Measurements from ENCODE around the gene ASAP2. TPM values are rescaled to one million over a fixed set of nuclear protein-coding genes. Genes with fewer than 3 reads are reported as not detected.

ASAP2 gene
- total RNA-seq, 2 donors from 2014 or later: 9.2 to 17.8 TPM

DNA sequence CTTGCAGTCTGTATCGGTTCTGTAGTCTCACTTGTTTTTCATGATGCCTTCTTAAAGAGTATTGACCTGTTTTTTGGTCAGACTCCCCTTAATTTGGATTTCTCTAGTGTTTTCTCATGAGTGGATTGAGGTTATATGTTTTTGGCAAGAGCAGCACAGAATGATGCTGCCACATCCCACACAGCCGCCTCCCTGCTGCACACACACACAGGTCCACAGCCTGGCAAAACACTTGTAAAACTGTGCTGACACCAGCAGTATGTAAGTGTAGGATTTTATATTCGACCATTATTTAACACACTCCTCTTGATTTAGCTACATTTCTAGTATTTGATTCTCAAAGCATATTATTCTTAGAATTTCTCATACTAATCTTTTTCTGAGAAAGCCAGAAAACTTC is 148.7 kb downstream of the ASAP2 start:
- Histone ChIP-seq H3K4me3 (no peak overlapping the region), H3K27me3 (replicated peaks; ENCODE audit: insufficient read depth) (no peaks in the 10 kb centered on the region), H3K9me3 (no peaks in the 10 kb centered on the region), H3K4me1 (replicated peaks) (no peaks in the 10 kb centered on the region), H3K36me3 (no peaks in the 10 kb centered on the region), H3K27ac (no peak overlapping the region)
- no peak for DNase-seq (ENCODE audit: low spot score)
- intact Hi-C loops (cut with DNase I): no loop called here
- WGBS: 81% methylated on average over 3 of the region's 3 CpGs
- TF ChIP-seq POLR2A (IDR thresholded peaks at IDR 0.05) (no peak), POLR2AphosphoS5 (IDR thresholded peaks at IDR 0.05) (no peak)
- TF ChIP-seq, protein P1, sequence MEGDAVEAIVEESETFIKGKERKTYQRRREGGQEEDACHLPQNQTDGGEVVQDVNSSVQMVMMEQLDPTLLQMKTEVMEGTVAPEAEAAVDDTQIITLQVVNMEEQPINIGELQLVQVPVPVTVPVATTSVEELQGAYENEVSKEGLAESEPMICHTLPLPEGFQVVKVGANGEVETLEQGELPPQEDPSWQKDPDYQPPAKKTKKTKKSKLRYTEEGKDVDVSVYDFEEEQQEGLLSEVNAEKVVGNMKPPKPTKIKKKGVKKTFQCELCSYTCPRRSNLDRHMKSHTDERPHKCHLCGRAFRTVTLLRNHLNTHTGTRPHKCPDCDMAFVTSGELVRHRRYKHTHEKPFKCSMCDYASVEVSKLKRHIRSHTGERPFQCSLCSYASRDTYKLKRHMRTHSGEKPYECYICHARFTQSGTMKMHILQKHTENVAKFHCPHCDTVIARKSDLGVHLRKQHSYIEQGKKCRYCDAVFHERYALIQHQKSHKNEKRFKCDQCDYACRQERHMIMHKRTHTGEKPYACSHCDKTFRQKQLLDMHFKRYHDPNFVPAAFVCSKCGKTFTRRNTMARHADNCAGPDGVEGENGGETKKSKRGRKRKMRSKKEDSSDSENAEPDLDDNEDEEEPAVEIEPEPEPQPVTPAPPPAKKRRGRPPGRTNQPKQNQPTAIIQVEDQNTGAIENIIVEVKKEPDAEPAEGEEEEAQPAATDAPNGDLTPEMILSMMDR (IDR thresholded peaks at IDR 0.05): no peak

DNA sequence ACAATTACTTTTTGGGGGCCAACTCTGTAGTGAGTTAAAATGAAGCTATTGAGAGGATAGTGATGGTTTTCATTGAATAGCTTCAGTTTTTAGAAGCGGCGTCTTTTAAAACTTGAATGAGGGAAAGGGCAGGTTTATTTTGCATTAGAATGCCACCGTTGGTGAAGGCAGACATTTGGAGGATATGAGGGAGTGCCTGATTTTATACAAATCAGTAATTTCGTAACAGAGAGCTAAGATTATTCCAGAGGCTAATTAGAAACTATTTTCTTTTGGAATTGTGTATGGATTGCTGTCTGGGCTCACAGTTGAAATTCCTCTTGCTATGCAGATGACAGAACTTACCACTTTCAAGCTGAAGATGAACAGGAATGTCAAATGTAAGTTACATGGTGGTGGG is 149.1 kb downstream of the ASAP2 start:
- Histone ChIP-seq H3K36me3 (no peaks in the 10 kb centered on the region), H3K4me1 (replicated peaks) (no peaks in the 10 kb centered on the region), H3K9me3 (no peaks in the 10 kb centered on the region), H3K27me3 (replicated peaks; ENCODE audit: insufficient read depth) (no peaks in the 10 kb centered on the region), H3K27ac (no peak overlapping the region), H3K4me3 (no peak overlapping the region)
- DNase-seq (ENCODE audit: low spot score): no peak
- 76% methylated on average over 4 of the region's 4 CpGs for WGBS
- intact Hi-C loops (cut with DNase I): no loop called here
- TF ChIP-seq POLR2A (IDR thresholded peaks at IDR 0.05) (no peak), POLR2AphosphoS5 (IDR thresholded peaks at IDR 0.05) (no peak)
- TF ChIP-seq, protein P1 (IDR thresholded peaks at IDR 0.05): no peak

DNA sequence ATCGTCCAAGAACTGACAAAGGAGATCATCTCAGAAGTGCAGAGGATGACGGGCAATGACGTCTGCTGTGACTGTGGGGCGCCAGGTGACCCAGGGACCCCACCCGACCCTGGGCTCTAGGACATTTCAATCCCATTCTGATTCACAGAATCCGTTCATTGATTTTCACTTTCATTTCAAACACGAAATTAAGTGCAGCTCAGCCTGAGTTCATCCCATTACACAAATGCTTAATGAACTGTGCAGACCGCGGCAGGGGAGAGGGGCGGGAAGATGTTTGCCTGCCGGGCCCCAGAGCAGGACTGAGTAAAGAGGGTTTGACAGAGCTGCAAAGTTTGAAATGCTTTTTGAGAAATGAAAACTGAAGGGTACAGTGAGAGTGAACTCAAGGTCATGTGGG is 149.6 kb downstream of the ASAP2 start:
- no peaks in the 10 kb centered on the region for H3K9me3 ChIP-seq
- no peaks in the 10 kb centered on the region for H3K27me3 ChIP-seq (replicated peaks; ENCODE audit: insufficient read depth)
- H3K4me1 ChIP-seq (replicated peaks): no peaks in the 10 kb centered on the region
- no peaks in the 10 kb centered on the region for H3K36me3 ChIP-seq
- TF ChIP-seq POLR2A (IDR thresholded peaks at IDR 0.05) (no peak), POLR2AphosphoS5 (IDR thresholded peaks at IDR 0.05) (no peak)
- TF ChIP-seq, protein P1 (IDR thresholded peaks at IDR 0.05): no peak
- no peak overlapping the region for H3K27ac ChIP-seq
- WGBS: 84% methylated on average over 11 of the region's 11 CpGs
- intact Hi-C loops (cut with DNase I): no loop called here
- no peak overlapping the region for H3K4me3 ChIP-seq
- DNase-seq (ENCODE audit: low spot score): no peak

DNA sequence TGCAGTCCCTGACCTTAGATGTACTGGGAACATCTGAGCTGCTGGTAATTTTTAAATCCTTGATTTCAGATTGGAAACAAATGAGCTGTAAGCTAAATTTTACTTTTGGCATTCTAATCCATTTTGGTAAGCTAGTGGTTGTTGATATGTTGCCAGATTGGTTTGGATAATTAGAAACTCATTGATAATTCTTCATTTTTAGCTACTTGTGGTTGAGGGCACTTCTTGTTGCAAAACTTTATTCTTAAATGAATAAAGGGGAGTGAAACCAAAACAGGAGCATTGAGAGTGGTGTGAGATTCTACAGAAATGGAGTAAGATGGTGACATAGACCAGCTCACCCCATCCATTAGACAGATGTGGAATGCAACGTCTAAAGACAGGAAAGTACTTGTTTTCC is 152.2 kb downstream of the ASAP2 start:
- no peaks in the 10 kb centered on the region for H3K36me3 ChIP-seq
- H3K27me3 ChIP-seq (replicated peaks; ENCODE audit: insufficient read depth): no peaks in the 10 kb centered on the region
- H3K4me1 ChIP-seq (replicated peaks): no peaks in the 10 kb centered on the region
- 52% methylated on average over 1 of the region's 1 CpG for WGBS
- H3K4me3 ChIP-seq: no peak overlapping the region
- H3K27ac ChIP-seq: no peak overlapping the region
- DNase-seq (ENCODE audit: low spot score): no peak
- intact Hi-C loops (cut with DNase I): no loop called here
- no peak for TF ChIP-seq POLR2AphosphoS5 (IDR thresholded peaks at IDR 0.05)
- no peak for TF ChIP-seq POLR2A (IDR thresholded peaks at IDR 0.05)
- TF ChIP-seq, protein P1 (IDR thresholded peaks at IDR 0.05): no peak
- H3K9me3 ChIP-seq: no peaks in the 10 kb centered on the region

DNA sequence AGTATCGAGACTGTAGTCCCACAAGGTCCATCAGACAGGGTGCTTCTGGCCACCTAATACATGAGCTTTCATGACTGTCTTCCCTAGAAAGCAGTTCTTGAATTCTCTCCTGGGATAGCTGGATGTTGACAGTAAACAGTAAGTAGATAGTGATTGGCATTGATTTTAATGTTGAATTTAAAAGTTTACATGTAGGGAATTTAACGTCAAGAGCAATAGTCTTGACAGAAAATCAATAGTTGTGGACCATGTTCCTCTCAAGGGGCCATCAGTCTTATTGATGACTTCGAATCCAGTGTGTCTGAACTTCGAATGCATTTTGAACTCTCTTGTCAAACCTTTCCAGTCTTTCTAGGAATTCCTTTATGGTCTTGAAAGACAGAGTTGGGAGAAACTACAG is 152.9 kb downstream of the ASAP2 start:
- Histone ChIP-seq H3K27ac (no peak overlapping the region), H3K27me3 (replicated peaks; ENCODE audit: insufficient read depth) (no peaks in the 10 kb centered on the region), H3K4me1 (replicated peaks) (no peaks in the 10 kb centered on the region), H3K4me3 (no peak overlapping the region), H3K9me3 (no peaks in the 10 kb centered on the region), H3K36me3 (no peaks in the 10 kb centered on the region)
- DNase-seq (ENCODE audit: low spot score): no peak
- intact Hi-C loops (cut with DNase I): no loop called here
- WGBS: 96% methylated on average over 4 of the region's 4 CpGs
- no peak for TF ChIP-seq POLR2A (IDR thresholded peaks at IDR 0.05)
- TF ChIP-seq POLR2AphosphoS5 (IDR thresholded peaks at IDR 0.05): no peak
